ENCODE results near the gene CTNNA2. TPM values are rescaled to one million over a fixed set of nuclear protein-coding genes. Genes with fewer than 3 reads are reported as not detected.

Gene CTNNA2
- polyA plus RNA-seq, 1 of the 3 experiments (the other 2 are of a cell fraction) = 0.30 TPM

DNA sequence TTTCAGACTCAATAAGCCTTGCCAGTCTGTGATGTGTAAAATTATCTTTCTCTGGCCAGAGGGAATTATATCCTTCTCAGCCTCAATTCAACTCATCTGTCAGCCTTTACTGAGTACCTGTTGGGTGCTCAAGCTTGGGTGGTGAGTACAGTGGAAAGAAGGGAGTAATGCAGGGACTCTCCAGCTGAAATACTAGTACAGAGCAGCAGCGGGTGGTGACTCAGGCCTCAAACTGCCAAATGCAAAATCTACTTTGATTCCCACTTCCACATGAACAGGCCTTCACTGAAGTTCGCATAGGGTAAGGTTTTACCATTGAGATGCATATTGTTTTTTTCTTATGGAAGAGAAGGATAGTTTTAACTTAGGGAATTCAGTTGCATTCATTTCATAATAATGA lies 464.9 kb downstream of the CTNNA2 start:
- WGBS (ENCODE audit: low lambda C conversion rate) = 38% methylated on average over 2 of the region's 2 CpGs
- Histone ChIP-seq H3K4me2 (no peak overlapping the region), H2AFZ (ENCODE audit: low read depth) (no peak overlapping the region), H3K4me1 (ENCODE audit: control insufficient read depth in 1 of 2, insufficient read depth in 2 of 2, low read depth in 1 of 2, low read length in 1 of 2) (peaks cover 0 to 2% of the 10 kb centered on the region in 2 experiments; a peak in 1 of 4 replicates), H3K36me3 (replicated peaks in 1 of 2; ENCODE audit: control insufficient read depth in 1 of 2, insufficient read depth in 2 of 2, low read length in 1 of 2) (no peaks in the 10 kb centered on the region), H3K9ac (no peak overlapping the region), H3K9me2 (no peaks in the 10 kb centered on the region), H3K27ac (ENCODE audit: low read depth in 2 of 2, low read length in 1 of 2) (no peak overlapping the region), H3K9me3 (no peaks in the 10 kb centered on the region), H3K79me2 (ENCODE audit: insufficient read depth) (no peaks in the 10 kb centered on the region), H3K4me3 (ENCODE audit: low read depth in 2 of 2, low read length in 1 of 2) (no peak overlapping the region), H4K20me1 (ENCODE audit: insufficient read depth) (no peaks in the 10 kb centered on the region), H3F3A (replicated peaks; ENCODE audit: insufficient read depth) (no peaks in the 10 kb centered on the region), H3K27me3 (ENCODE audit: insufficient read depth) (no peaks in the 10 kb centered on the region)
- no peak for DNase-seq
- ChIA-PET POLR2A (no interaction called here), CTCF (interaction anchor here (0.5 to 1.5 kb wide), 5 partner anchors 9 to 39 kb away, joined by 3 to 4 read pairs (median 3); no protein-coding TSS in a partner anchor)
- TF ChIP-seq YY1 (IDR thresholded peaks at IDR 0.05; ENCODE audit: low read depth) (no peak), MXI1 (IDR thresholded peaks at IDR 0.05; ENCODE audit: low read depth, low read length) (no peak), CHD2 (IDR thresholded peaks at IDR 0.05; ENCODE audit: low read length, partially characterized antibody) (no peak), FOXM1 (IDR thresholded peaks at IDR 0.05; ENCODE audit: low read depth) (no peak), FOXJ3 (CRISPR knock-in tag; IDR thresholded peaks at IDR 0.05) (no peak)
- TF ChIP-seq, protein P1, sequence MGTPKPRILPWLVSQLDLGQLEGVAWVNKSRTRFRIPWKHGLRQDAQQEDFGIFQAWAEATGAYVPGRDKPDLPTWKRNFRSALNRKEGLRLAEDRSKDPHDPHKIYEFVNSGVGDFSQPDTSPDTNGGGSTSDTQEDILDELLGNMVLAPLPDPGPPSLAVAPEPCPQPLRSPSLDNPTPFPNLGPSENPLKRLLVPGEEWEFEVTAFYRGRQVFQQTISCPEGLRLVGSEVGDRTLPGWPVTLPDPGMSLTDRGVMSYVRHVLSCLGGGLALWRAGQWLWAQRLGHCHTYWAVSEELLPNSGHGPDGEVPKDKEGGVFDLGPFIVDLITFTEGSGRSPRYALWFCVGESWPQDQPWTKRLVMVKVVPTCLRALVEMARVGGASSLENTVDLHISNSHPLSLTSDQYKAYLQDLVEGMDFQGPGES (IDR thresholded peaks at IDR 0.05; ENCODE audit: low read depth, low read length) = no peak

DNA sequence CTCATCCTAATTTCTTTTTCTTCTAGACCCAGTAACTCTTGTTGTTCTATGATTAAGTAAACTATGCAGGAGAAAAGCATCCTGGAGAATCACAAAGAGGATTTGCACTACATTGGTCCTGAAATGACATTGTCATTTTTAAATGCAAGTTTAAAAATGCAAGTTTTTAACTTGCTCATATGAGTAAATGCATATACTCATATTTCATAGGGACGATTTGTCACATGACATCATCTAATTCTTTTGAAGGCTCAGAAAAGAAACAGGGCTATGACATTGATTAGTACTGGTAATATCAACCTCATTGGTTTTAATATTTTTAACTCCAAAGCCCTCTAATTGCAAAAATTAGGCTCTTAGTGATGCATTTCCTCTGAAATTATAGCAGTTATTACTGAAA lies 467.3 kb downstream of the CTNNA2 start:
- no peaks in the 10 kb centered on the region for H3F3A ChIP-seq (replicated peaks; ENCODE audit: insufficient read depth)
- DNase-seq = no peak
- WGBS (ENCODE audit: low lambda C conversion rate) = 25% methylated on average over 1 of the region's 1 CpG
- H3K4me3 ChIP-seq (ENCODE audit: low read depth in 2 of 2, low read length in 1 of 2) = no peak overlapping the region
- H3K9me2 ChIP-seq = no peaks in the 10 kb centered on the region
- H3K79me2 ChIP-seq (ENCODE audit: insufficient read depth) = no peaks in the 10 kb centered on the region
- no peaks in the 10 kb centered on the region for H4K20me1 ChIP-seq (ENCODE audit: insufficient read depth)
- H3K27me3 ChIP-seq (ENCODE audit: insufficient read depth) = no peaks in the 10 kb centered on the region
- POLR2A ChIA-PET = no interaction called here
- no peaks in the 10 kb centered on the region for H3K36me3 ChIP-seq (replicated peaks in 1 of 2; ENCODE audit: control insufficient read depth in 1 of 2, insufficient read depth in 2 of 2, low read length in 1 of 2)
- H3K4me1 ChIP-seq (ENCODE audit: control insufficient read depth in 1 of 2, insufficient read depth in 2 of 2, low read depth in 1 of 2, low read length in 1 of 2) = peaks cover 0 to 2% of the 10 kb centered on the region in 2 experiments; a peak in 1 of 4 replicates
- no peak overlapping the region for H3K9ac ChIP-seq
- no peaks in the 10 kb centered on the region for H3K9me3 ChIP-seq
- H3K4me2 ChIP-seq = no peak overlapping the region
- H3K27ac ChIP-seq (ENCODE audit: low read depth in 2 of 2, low read length in 1 of 2) = no peak overlapping the region
- CTCF ChIA-PET = interaction anchor here (1.9 kb wide), 1 partner anchor 48 kb away, joined by 4 read pairs; no protein-coding TSS in a partner anchor
- TF ChIP-seq ELF1 (IDR thresholded peaks at IDR 0.05) = no peak
- TF ChIP-seq FOXJ3 (CRISPR knock-in tag; IDR thresholded peaks at IDR 0.05) = no peak
- TF ChIP-seq GABPA (IDR thresholded peaks at IDR 0.05; ENCODE audit: low read depth) = no peak
- TF ChIP-seq CHD2 (IDR thresholded peaks at IDR 0.05; ENCODE audit: low read length, partially characterized antibody) = no peak
- TF ChIP-seq EZH2phosphoT487 (IDR thresholded peaks at IDR 0.05; ENCODE audit: borderline replicate concordance, low read depth) = no peak
- TF ChIP-seq TCF12 (IDR thresholded peaks at IDR 0.05) = no peak
- no peak for TF ChIP-seq RAD21 (IDR thresholded peaks at IDR 0.05; ENCODE audit: low read length)
- TF ChIP-seq RFX5 (IDR thresholded peaks at IDR 0.05; ENCODE audit: low read length) = no peak
- TF ChIP-seq NRF1 (IDR thresholded peaks at IDR 0.05; ENCODE audit: low read depth, low read length) = no peak
- TF ChIP-seq SMC3 (IDR thresholded peaks at IDR 0.05; ENCODE audit: low read depth, low read length) = no peak
- TF ChIP-seq FOXM1 (IDR thresholded peaks at IDR 0.05; ENCODE audit: low read depth) = no peak
- TF ChIP-seq YY1 (IDR thresholded peaks at IDR 0.05; ENCODE audit: low read depth) = no peak
- TF ChIP-seq, protein P2, sequence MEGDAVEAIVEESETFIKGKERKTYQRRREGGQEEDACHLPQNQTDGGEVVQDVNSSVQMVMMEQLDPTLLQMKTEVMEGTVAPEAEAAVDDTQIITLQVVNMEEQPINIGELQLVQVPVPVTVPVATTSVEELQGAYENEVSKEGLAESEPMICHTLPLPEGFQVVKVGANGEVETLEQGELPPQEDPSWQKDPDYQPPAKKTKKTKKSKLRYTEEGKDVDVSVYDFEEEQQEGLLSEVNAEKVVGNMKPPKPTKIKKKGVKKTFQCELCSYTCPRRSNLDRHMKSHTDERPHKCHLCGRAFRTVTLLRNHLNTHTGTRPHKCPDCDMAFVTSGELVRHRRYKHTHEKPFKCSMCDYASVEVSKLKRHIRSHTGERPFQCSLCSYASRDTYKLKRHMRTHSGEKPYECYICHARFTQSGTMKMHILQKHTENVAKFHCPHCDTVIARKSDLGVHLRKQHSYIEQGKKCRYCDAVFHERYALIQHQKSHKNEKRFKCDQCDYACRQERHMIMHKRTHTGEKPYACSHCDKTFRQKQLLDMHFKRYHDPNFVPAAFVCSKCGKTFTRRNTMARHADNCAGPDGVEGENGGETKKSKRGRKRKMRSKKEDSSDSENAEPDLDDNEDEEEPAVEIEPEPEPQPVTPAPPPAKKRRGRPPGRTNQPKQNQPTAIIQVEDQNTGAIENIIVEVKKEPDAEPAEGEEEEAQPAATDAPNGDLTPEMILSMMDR (IDR thresholded peaks at IDR 0.05) = no peak
- TF ChIP-seq, protein P3, sequence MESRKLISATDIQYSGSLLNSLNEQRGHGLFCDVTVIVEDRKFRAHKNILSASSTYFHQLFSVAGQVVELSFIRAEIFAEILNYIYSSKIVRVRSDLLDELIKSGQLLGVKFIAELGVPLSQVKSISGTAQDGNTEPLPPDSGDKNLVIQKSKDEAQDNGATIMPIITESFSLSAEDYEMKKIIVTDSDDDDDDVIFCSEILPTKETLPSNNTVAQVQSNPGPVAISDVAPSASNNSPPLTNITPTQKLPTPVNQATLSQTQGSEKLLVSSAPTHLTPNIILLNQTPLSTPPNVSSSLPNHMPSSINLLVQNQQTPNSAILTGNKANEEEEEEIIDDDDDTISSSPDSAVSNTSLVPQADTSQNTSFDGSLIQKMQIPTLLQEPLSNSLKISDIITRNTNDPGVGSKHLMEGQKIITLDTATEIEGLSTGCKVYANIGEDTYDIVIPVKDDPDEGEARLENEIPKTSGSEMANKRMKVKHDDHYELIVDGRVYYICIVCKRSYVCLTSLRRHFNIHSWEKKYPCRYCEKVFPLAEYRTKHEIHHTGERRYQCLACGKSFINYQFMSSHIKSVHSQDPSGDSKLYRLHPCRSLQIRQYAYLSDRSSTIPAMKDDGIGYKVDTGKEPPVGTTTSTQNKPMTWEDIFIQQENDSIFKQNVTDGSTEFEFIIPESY (IDR thresholded peaks at IDR 0.05; ENCODE audit: borderline replicate concordance, low read depth) = no peak
- no peak for TF ChIP-seq MXI1 (IDR thresholded peaks at IDR 0.05; ENCODE audit: low read depth, low read length)
- TF ChIP-seq, protein P4, sequence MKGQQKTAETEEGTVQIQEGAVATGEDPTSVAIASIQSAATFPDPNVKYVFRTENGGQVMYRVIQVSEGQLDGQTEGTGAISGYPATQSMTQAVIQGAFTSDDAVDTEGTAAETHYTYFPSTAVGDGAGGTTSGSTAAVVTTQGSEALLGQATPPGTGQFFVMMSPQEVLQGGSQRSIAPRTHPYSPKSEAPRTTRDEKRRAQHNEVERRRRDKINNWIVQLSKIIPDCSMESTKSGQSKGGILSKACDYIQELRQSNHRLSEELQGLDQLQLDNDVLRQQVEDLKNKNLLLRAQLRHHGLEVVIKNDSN (IDR thresholded peaks at IDR 0.05; ENCODE audit: borderline replicate concordance, low read depth) = no peak
- TF ChIP-seq RXRA (IDR thresholded peaks at IDR 0.05; ENCODE audit: borderline replicate concordance, low read depth) = no peak
- H2AFZ ChIP-seq (ENCODE audit: low read depth) = no peak overlapping the region

Measured in SK-N-SH (cell line).